Measurements from ENCODE around the gene YPEL5. TPM values are rescaled to one million over a fixed set of nuclear protein-coding genes. Genes with fewer than 3 reads are reported as not detected.
A peak's percentile ranks its signal among the peaks of the same experiment; 100 is the strongest.

Gene YPEL5
- total and polyA plus RNA-seq, 7 experiments from 2014 or later, result 30.9 to 1,022 (median 98.3) TPM

DNA sequence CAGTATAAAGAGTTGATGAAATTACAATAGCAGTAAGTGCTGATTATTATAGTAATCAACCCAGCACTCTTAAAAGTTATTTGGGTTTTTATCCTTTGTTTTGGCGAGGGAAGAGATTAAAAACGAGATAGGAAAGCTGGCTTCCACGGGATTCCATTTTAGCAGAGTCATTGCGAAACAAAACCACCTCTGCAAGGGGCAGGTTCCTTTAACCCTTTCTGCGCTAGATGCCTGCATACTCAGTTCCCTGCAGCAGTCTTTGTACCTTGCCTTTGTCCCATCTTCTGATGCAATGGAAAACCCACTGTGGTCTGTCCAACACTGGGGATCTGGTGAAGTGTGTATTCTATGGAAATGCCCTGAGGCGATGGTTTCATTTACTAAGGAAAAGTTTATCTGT, 2.7 kb downstream of the YPEL5 start:
- no peak for ATAC-seq
- H3K27me3 Mint-ChIP-seq, result no peaks in the 10 kb centered on the region
- intact Hi-C loops (cut with micrococcal nuclease), result loop anchor here (1.0 to 10.0 kb wide), 6 partner anchors 9 to 1913 kb away; partner anchors contain the start of genes SPAST (in 1 of the 2) and WDR43 (in 1 of the 2)
- Histone ChIP-seq H3K27me3 (ENCODE audit: control insufficient read depth in 2 of 2, insufficient read depth in 2 of 2, low read length in 2 of 2) (no peaks in the 10 kb centered on the region), H3K9me3 (ENCODE audit: control insufficient read depth in 2 of 3, low read length in 3 of 3) (no peaks in the 10 kb centered on the region), H3K27ac (ENCODE audit: low read depth, low read length) (no peak overlapping the region), H3K4me3 (ENCODE audit: low read length) (no peak overlapping the region), H3K36me3 (ENCODE audit: control insufficient read depth in 2 of 3, insufficient read depth in 3 of 3, low read length in 3 of 3) (peaks cover 0 to 11% (median 6%) of the 10 kb centered on the region in 3 experiments), H3K4me1 (ENCODE audit: control insufficient read depth in 2 of 2, insufficient read depth in 2 of 2, low read length in 2 of 2) (peaks cover 31 to 53% of the 10 kb centered on the region in 2 donors)
- H3K27ac Mint-ChIP-seq, result peak overlapping the region in 5 of 9 donors; percentile 50 to 90 (median 62)
- H3K4me1 Mint-ChIP-seq, result peaks cover 38 to 83% (median 72%) of the 10 kb centered on the region in 7 donors
- ChIA-PET POLR2A (interaction anchor here (1.8 to 9.0 kb wide), 5 partner anchors 9 to 562 kb away, joined by 4 to 119 read pairs (median 16); partner anchors contain the start of gene LBH), CTCF (interaction anchor here (0.6 to 7.0 kb wide), 5 partner anchors 14 to 562 kb away, joined by 4 to 74 read pairs (median 14); no protein-coding TSS in a partner anchor)
- DNase-seq, result no peak
- peaks cover 0 to 8% (median 0%) of the 10 kb centered on the region in 11 donors for H3K9me3 Mint-ChIP-seq
- H3K36me3 Mint-ChIP-seq, result peaks cover 0 to 43% (median 14%) of the 10 kb centered on the region in 5 donors
- H3K4me3 Mint-ChIP-seq, result peak overlapping the region in 9 of 10 donors; percentile 47 to 90 (median 82)

DNA sequence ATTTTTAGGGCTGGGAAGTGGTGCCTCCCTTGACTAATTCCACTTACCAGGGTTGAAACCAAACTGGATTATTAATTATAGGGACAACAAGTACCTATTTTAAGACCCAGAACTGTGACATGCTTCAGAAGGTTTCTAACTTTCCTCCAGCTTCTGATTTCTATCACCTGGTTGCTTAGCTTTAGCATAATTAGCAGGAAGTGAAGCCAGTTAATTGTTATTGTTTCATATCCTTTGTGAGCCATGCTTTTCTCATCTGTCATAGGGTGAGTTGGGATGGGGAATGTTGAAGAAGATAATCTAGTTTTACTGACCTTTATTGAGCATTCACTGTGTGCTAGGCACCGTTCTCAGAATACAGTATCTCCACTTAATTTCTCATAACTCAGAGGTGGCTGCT, 3.2 kb downstream of the YPEL5 start:
- intact Hi-C loops (cut with micrococcal nuclease), result loop anchor here (1.0 to 10.0 kb wide), 7 partner anchors 8 to 1912 kb away; partner anchors contain the start of genes SPAST (in 1 of the 2) and WDR43 (in 1 of the 2)
- DNase-seq (no peak), ATAC-seq (no peak)
- H3K9me3 Mint-ChIP-seq, result peaks cover 0 to 8% (median 0%) of the 10 kb centered on the region in 11 donors
- H3K4me1 ChIP-seq (ENCODE audit: control insufficient read depth in 2 of 2, insufficient read depth in 2 of 2, low read length in 2 of 2), result peaks cover 31 to 48% of the 10 kb centered on the region in 2 donors
- POLR2A ChIA-PET, result interaction anchor here (0.9 to 9.0 kb wide), 5 partner anchors 9 to 187 kb away, joined by 3 to 119 read pairs (median 3); partner anchors contain the start of gene LBH
- H3K36me3 Mint-ChIP-seq, result peaks cover 0 to 43% (median 14%) of the 10 kb centered on the region in 5 donors
- H3K4me3 Mint-ChIP-seq, result peak overlapping the region; percentile 7 to 90 (median 61)
- H3K9me3 ChIP-seq (ENCODE audit: control insufficient read depth in 2 of 3, low read length in 3 of 3), result no peaks in the 10 kb centered on the region
- H3K36me3 ChIP-seq (ENCODE audit: control insufficient read depth in 2 of 3, insufficient read depth in 3 of 3, low read length in 3 of 3), result peaks cover 0 to 11% (median 6%) of the 10 kb centered on the region in 3 experiments
- CTCF ChIA-PET, result interaction anchor here (1.2 to 7.0 kb wide), 3 partner anchors 8 to 561 kb away, joined by 3 to 74 read pairs (median 14); no protein-coding TSS in a partner anchor
- H3K27ac Mint-ChIP-seq, result peak overlapping the region in 5 of 9 donors; percentile 62 to 90 (median 71)
- no peaks in the 10 kb centered on the region for H3K27me3 ChIP-seq (ENCODE audit: control insufficient read depth in 2 of 2, insufficient read depth in 2 of 2, low read length in 2 of 2)
- no peak overlapping the region for H3K4me3 ChIP-seq (ENCODE audit: low read length)
- peaks cover 35 to 79% (median 69%) of the 10 kb centered on the region in 7 donors for H3K4me1 Mint-ChIP-seq
- H3K27me3 Mint-ChIP-seq, result no peaks in the 10 kb centered on the region
- no peak overlapping the region for H3K27ac ChIP-seq (ENCODE audit: low read depth, low read length)

DNA sequence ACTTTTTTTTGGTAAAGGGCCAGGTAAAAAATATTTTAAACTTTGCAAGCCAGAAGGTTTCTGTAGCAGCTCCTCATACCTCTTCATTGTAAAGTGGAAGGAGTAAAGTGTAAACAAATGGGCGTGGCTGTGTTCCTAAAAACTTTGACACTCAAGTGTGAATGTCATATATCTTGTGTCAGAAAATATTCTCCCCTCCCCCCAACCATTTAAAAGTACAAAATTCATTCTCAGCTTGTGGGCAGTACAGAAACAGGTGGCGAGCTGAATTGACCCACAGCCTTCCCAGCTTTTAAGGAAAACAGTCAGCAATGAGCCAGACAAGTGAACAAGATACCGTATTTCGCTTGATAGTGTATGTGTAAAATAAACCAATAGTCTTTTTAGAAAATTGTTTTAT, 4.0 kb downstream of the YPEL5 start:
- peaks cover 25 to 41% of the 10 kb centered on the region in 2 donors for H3K4me1 ChIP-seq (ENCODE audit: control insufficient read depth in 2 of 2, insufficient read depth in 2 of 2, low read length in 2 of 2)
- peaks cover 0 to 43% (median 14%) of the 10 kb centered on the region in 5 donors for H3K36me3 Mint-ChIP-seq
- peak overlapping the region in 8 of 10 donors; percentile 13 to 90 (median 54) for H3K4me3 Mint-ChIP-seq
- H3K27ac ChIP-seq (ENCODE audit: low read depth, low read length), result no peak overlapping the region
- H3K36me3 ChIP-seq (ENCODE audit: control insufficient read depth in 2 of 3, insufficient read depth in 3 of 3, low read length in 3 of 3), result peaks cover 0 to 13% (median 8%) of the 10 kb centered on the region in 3 experiments
- H3K9me3 ChIP-seq (ENCODE audit: control insufficient read depth in 2 of 3, low read length in 3 of 3), result no peaks in the 10 kb centered on the region
- intact Hi-C loops (cut with micrococcal nuclease), result loop anchor here in 1 of 2 donors (1.0 kb wide), 1 partner anchor 10 kb away; no protein-coding TSS in a partner anchor
- no peaks in the 10 kb centered on the region for H3K27me3 Mint-ChIP-seq
- POLR2A ChIA-PET, result interaction anchor here (0.9 to 9.0 kb wide), 5 partner anchors 10 to 186 kb away, joined by 3 to 119 read pairs (median 3); partner anchors contain the start of gene LBH
- peaks cover 30 to 78% (median 67%) of the 10 kb centered on the region in 7 donors for H3K4me1 Mint-ChIP-seq
- no peak for ATAC-seq
- peak overlapping the region in 6 of 9 donors; percentile 38 to 90 (median 72) for H3K27ac Mint-ChIP-seq
- no peaks in the 10 kb centered on the region for H3K27me3 ChIP-seq (ENCODE audit: control insufficient read depth in 2 of 2, insufficient read depth in 2 of 2, low read length in 2 of 2)
- H3K9me3 Mint-ChIP-seq, result peaks cover 0 to 8% (median 0%) of the 10 kb centered on the region in 11 donors
- DNase-seq, result no peak
- H3K4me3 ChIP-seq (ENCODE audit: low read length), result no peak overlapping the region
- CTCF ChIA-PET, result interaction anchor here (1.2 to 7.0 kb wide), 3 partner anchors 9 to 560 kb away, joined by 3 to 74 read pairs (median 14); no protein-coding TSS in a partner anchor

DNA sequence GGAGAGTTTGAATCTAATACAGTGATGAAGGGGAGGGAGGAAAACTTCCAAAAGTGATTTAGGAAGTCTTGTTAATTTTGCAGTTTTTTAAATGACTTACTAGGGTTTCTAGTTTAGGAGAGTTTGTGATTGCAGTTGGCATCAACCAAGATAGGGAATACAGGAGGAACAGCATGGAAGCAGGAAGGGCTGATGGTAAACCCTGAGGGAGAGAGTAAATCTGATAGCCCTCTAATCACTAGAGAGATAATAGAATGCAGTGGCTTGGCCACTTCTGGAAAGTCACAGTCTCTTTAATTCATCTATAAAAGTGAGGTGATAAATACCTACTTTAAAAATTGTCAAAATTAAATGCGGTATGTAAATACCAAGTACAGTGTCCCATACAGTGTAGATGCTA, 5.6 kb downstream of the YPEL5 start:
- ChIA-PET POLR2A (no interaction called here), CTCF (interaction anchor here (3.0 to 7.0 kb wide), 2 partner anchors 11 to 559 kb away, joined by 14 to 74 read pairs; no protein-coding TSS in a partner anchor)
- Mint-ChIP-seq H3K4me3 (peak overlapping the region in 3 of 10 donors; percentile 1 to 12 (median 2)), H3K4me1 (peaks cover 33 to 86% (median 74%) of the 10 kb centered on the region in 7 donors), H3K27me3 (no peaks in the 10 kb centered on the region), H3K27ac (peak overlapping the region in 5 of 9 donors; percentile 4 to 65 (median 52)), H3K9me3 (peaks cover 0 to 20% (median 0%) of the 10 kb centered on the region in 11 donors), H3K36me3 (peaks cover 6 to 56% (median 20%) of the 10 kb centered on the region in 5 donors)
- DNase-seq (no peak), ATAC-seq (no peak)
- Histone ChIP-seq H3K27me3 (ENCODE audit: control insufficient read depth in 2 of 2, insufficient read depth in 2 of 2, low read length in 2 of 2) (no peaks in the 10 kb centered on the region), H3K36me3 (ENCODE audit: control insufficient read depth in 2 of 3, insufficient read depth in 3 of 3, low read length in 3 of 3) (peaks cover 8 to 23% (median 19%) of the 10 kb centered on the region in 3 experiments), H3K27ac (ENCODE audit: low read depth, low read length) (no peak overlapping the region), H3K4me1 (ENCODE audit: control insufficient read depth in 2 of 2, insufficient read depth in 2 of 2, low read length in 2 of 2) (peaks cover 23 to 38% of the 10 kb centered on the region in 2 donors), H3K4me3 (ENCODE audit: low read length) (no peak overlapping the region), H3K9me3 (ENCODE audit: control insufficient read depth in 2 of 3, low read length in 3 of 3) (no peaks in the 10 kb centered on the region)
- intact Hi-C loops (cut with micrococcal nuclease), result no loop called here

DNA sequence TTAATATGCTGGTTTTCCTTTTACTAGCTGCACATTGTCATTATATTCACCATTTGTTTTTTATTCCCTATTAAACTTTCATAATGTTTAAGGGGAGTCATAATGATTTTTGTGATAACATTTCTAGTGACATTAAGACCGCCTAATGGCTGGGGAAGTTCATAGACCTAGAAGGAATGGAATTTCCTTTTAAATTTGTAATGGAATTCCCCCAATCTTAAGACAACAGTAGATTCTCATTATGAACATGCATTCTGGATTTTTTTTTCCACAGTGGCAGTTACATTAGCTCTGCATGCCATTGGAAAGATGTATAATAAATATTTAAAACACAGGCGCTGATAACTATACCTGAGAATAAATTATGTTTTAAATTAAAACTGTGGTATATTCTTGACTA, 8.4 kb downstream of the YPEL5 start:
- H3K36me3 ChIP-seq (ENCODE audit: control insufficient read depth in 2 of 3, insufficient read depth in 3 of 3, low read length in 3 of 3), result peaks cover 21 to 48% (median 40%) of the 10 kb centered on the region in 3 experiments

DNA sequence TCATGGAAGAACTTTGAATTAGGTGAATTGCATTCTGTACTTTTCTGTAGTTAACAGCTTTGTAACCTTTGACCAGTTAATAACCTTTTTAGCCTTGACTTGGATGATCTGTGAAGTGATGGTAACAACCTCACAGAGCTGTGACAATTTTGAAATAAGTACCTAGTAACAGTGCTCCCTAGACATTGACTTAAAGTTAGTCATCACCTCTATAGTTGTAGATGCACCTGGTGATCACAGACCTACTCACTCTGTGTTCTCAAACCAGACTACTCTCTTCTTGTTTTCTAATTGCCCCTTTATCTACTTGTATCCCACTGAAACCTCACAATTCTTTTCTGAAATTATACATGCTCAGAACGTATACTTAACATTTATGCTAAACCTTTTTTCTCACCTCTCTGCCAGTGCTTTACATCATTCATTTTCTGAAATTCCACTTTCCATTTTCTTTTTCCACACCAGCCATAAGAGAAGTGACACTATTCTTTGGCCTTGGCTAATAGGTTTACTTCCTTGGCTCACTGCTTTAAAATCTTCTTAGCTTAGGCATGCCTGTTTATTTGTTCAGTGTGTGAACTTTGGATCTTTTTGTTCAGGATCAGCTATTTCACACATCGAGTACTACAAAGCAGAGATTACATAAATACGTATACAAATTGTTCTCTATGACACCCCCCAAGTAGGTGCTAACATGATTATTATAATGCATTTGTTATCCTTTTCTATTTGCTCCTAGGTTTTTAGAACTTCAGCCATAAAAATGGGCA, 9.3 kb downstream of the YPEL5 start:
- H3K4me1 ChIP-seq (ENCODE audit: control insufficient read depth in 2 of 2, insufficient read depth in 2 of 2, low read length in 2 of 2), result peaks cover 0 to 14% of the 10 kb centered on the region in 2 donors
- Mint-ChIP-seq H3K36me3 (peaks cover 19 to 65% (median 26%) of the 10 kb centered on the region in 5 donors), H3K4me1 (peaks cover 11 to 58% (median 49%) of the 10 kb centered on the region in 7 donors), H3K4me3 (peak overlapping the region in 1 of 10 donors; percentile 19), H3K9me3 (peaks cover 0 to 30% (median 0%) of the 10 kb centered on the region in 11 donors), H3K27ac (peak overlapping the region in 6 of 9 donors; percentile 3 to 77 (median 44)), H3K27me3 (no peaks in the 10 kb centered on the region)
- ChIA-PET POLR2A (interaction anchor here (1.5 kb wide), 1 partner anchor 10 kb away, joined by 6 read pairs; the partner anchor contains the start of gene YPEL5), CTCF (interaction anchor here (0.9 to 3.2 kb wide), 5 partner anchors 9 to 707 kb away, joined by 3 to 13 read pairs (median 4); no protein-coding TSS in a partner anchor)
- no peaks in the 10 kb centered on the region for H3K9me3 ChIP-seq (ENCODE audit: control insufficient read depth in 2 of 3, low read length in 3 of 3)
- no peaks in the 10 kb centered on the region for H3K27me3 ChIP-seq (ENCODE audit: control insufficient read depth in 2 of 2, insufficient read depth in 2 of 2, low read length in 2 of 2)
- H3K4me3 ChIP-seq (ENCODE audit: low read length), result no peak overlapping the region
- ATAC-seq, result no peak
- DNase-seq, result no peak
- no peak overlapping the region for H3K27ac ChIP-seq (ENCODE audit: low read depth, low read length)
- H3K36me3 ChIP-seq (ENCODE audit: control insufficient read depth in 2 of 3, insufficient read depth in 3 of 3, low read length in 3 of 3), result peaks cover 21 to 48% (median 44%) of the 10 kb centered on the region in 3 experiments
- intact Hi-C loops (cut with micrococcal nuclease), result no loop called here

More for the DNA sequence above, 8.4 kb downstream of the YPEL5 start:
- ChIA-PET POLR2A (no interaction called here), CTCF (interaction anchor here (0.9 to 2.2 kb wide), 3 partner anchors 9 to 708 kb away, joined by 3 to 10 read pairs (median 4); no protein-coding TSS in a partner anchor)
- H3K27ac ChIP-seq (ENCODE audit: low read depth, low read length), result no peak overlapping the region
- Mint-ChIP-seq H3K4me3 (no peak overlapping the region), H3K9me3 (peaks cover 0 to 30% (median 0%) of the 10 kb centered on the region in 11 donors), H3K27me3 (no peaks in the 10 kb centered on the region), H3K27ac (peak overlapping the region in 1 of 9 donors; percentile 65), H3K36me3 (peaks cover 16 to 66% (median 30%) of the 10 kb centered on the region in 5 donors), H3K4me1 (peaks cover 19 to 66% (median 55%) of the 10 kb centered on the region in 7 donors)
- peaks cover 2 to 15% of the 10 kb centered on the region in 2 donors for H3K4me1 ChIP-seq (ENCODE audit: control insufficient read depth in 2 of 2, insufficient read depth in 2 of 2, low read length in 2 of 2)
- intact Hi-C loops (cut with micrococcal nuclease), result no loop called here
- H3K27me3 ChIP-seq (ENCODE audit: control insufficient read depth in 2 of 2, insufficient read depth in 2 of 2, low read length in 2 of 2), result no peaks in the 10 kb centered on the region
- no peak overlapping the region for H3K4me3 ChIP-seq (ENCODE audit: low read length)
- ATAC-seq (no peak), DNase-seq (no peak)
- no peaks in the 10 kb centered on the region for H3K9me3 ChIP-seq (ENCODE audit: control insufficient read depth in 2 of 3, low read length in 3 of 3)
